GM21515 (cell line): ENCODE data around the gene UCP3.

Experiments used
- ATAC-seq: cut with Tn5 transposase; IDR thresholded peaks from one replicate; pipeline ENCODE4 v1.9.1; 2021; ENCODE audit not compliant: unreplicated experiment

UCP3 gene

DNA sequence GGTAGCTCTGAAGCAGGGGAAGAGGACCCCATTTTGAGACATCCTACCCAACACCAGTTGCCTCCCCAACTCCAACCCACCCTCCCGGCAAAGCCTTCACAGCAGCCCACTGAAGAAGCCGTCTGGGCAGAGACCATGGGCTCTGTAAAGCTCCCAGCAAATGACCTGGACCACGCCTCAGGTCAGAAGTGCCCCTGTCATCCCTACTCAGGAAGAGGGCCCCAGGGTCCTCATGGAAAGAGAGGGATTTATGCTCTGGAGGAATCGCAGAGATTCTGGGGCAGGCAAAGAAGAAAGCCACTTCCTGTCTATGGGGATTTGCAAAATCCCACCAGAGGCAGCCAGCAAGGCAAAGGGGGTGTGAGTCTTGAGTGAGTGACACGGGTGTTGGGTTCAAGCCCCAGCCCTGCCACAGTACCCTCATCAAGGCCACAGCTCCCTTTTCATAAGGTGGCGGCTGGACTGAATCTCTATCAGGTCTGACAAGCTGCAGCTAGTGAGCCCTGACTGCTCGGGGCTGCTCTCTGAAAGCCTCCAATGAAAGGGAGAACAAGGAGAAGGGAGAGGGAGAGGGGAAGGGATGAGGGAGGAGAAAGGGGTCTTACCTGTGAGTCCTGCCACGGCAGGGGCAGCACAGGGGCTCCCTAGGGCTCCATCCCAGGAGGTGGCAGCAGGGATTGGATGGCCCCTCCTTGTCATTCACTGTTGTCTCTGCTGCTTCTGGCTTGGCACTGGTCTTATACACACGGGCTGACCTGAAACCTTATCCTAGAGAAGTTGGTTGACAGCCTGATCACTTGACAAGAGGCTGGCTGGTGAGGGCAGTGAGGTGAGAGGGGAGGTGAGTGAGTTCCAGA, at the start of gene UCP3:
Gene UCP3 (minus strand): TSS at position 713 of the 857 bp plus-strand sequence. CDS start 2,043 bp downstream, outside the sequence.
- ATAC-seq = no peak

GRCh38 chr11:74057249-74058151, 48.6 kb upstream of the UCP3 start:
- no peak for ATAC-seq

- no peak for ATAC-seq
Observed at GRCh38 chr11:74055938-74056337, 47.1 kb upstream of the UCP3 start.

- ATAC-seq = no peak
Observed at GRCh38 chr11:74050465-74050864, 41.6 kb upstream of the UCP3 start.

DNA sequence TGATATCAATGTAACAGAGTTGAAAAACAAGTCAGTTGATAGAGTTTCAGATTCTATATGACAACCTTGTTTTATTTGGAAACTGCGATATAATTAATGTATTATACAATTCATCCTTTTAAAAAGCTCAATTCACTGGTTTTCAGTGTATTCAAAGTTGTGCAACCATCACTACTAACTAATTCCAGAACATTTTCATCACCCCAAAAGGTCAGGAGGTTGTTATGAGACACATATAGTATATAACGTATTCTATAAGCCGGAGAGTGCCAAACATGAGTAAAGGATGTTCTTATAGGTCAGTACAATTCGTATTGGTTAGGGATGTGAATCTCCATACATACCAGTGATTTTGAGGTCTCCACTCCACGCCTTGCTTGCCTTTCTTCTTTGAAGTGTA, 40.1 kb upstream of the UCP3 start:
- no peak for ATAC-seq

DNA sequence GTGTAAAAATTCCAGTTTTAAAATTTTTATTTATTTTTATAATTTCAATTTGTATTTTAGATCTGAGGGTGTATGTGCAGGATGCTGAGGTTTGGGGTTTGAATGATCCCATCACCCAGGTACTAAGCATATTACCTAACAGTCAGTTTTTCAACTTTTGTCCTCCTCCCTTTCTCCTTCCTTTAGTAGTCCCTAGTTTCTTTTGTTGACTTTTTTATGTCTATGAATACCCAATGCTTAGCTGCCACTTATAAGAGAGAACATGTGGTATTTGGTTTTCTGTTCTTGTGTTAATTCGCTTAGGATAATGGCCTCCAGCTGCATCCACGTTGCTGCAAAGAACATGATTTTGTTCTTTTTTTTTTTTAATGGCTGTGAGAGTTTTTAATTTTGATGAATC, 35.7 kb upstream of the UCP3 start:
- no peak for ATAC-seq

DNA sequence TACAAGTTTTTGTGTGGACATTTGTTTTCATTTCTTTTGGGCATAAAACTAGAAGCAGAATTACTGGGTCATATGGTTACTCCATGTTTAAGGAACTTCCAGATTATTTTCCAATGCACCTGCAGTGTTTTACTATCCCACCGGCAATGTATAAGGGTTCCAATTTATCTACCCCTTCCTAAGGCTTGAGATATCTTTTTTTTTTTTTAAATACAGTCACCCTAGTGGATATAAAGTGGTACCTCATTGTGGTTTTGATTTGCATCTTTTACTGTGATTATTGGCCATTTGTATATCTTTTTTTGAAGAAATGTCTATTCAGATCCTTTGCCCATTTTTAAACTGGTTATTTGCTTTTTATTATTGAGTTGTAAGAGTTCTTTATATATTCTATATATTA, 34.6 kb upstream of the UCP3 start:
- ATAC-seq = no peak

DNA sequence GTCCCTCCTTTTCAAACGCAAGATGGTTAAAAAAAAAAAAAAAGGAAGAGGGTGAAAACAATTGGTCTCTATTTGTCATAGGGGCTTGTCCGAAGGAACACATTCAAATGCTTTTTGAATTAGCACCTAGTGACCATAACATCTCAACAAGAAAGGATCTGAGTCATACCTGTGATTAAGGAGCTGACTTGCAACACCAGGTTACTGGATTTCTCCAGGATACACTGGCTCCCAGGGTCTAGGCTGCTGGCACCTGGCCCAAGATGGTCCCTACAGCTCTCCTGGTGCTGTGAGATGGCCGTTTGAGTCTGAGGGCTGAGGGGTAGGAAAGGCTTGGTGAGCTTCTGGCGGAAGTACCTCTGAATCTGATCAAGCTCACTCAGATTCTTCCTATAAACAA, 28.4 kb upstream of the UCP3 start:
- no peak for ATAC-seq

- no peak for ATAC-seq
Observed at GRCh38 chr11:74035264-74035663, 26.4 kb upstream of the UCP3 start.

- ATAC-seq = no peak
Observed at GRCh38 chr11:74033046-74033445, 24.2 kb upstream of the UCP3 start.

DNA sequence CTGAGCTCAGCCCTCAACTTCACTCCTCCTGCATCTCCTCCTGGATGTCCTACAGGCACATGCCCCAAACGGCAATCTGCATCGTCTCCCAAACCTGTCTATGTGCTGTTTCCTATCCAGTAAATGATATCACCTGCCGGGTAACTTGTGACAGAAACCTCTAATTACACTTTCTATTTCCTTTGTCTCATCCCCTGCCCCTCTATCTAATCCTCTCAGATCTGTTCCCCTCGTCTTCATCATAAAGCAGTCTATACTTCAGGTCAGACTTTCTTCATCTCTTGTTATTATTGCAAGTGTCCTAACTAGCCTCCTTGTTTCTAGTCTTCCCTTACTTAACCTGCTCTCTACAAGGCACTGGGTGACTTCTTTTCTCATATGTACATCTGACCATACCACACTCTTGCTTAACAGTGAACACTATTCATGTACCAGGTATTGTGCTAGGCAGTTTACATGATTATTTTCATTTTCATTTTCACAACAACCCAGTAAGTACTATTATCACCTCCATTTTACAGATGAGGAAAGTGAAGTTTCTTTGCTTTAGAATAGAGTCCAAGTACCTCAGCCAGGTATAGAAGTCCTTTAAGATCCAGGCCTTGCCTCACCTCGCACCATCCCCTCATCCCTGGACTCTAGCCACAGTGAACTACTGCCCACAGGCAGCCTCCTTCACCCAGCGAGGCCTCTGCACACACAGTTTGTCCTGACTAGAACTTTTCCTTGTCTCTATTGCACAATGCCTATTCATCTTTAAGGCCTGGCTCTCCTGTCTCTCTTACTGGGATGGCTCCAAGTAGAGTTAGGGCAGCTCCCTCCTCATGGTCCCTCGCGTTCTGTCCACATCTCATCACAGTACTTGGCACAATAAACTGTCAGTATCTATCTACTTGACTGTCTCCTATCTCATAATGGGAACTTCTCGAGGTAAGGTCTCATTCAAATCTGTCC, 22.1 kb upstream of the UCP3 start:
- ATAC-seq = no peak

- no peak for ATAC-seq
Observed at GRCh38 chr11:74025467-74026166, 16.7 kb upstream of the UCP3 start.

DNA sequence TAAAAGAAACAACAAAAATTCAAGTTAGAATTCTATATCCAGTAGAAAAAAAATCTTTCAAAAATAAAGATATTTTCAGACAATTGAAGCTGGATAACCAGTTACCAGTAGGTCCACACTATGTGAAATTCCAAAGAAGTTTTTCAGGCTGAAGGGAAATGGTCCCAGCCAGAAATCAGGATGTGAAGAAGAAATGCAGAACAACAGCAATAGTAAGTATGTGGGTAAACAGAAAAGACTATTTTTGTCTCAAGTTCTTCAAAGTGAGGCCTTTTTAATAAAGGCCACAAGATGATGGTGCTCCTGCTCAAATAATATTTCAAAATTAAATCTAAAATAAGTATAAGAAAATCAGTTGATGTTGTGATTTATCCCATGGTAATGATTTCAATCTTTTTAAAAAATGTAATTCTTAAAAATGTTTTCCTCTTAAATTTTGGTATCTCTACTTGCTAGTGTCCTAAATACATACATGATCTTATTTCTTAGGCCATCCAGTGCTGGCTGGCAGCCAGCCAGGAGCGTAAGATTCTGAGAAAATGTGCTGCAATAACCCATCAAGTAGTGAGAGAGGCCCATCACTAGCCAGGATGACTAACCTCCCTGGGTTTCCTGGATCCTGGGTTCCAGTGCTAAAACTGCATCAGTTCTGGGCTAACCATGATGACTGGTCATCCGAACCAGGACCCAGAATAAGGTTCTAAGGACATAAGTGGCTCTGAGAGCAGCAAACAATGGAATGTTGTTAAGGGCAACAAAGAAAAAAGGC, 15.6 kb upstream of the UCP3 start:
- ATAC-seq = no peak

GRCh38 chr11:74023276-74023675, 14.4 kb upstream of the UCP3 start:
- ATAC-seq = no peak

DNA sequence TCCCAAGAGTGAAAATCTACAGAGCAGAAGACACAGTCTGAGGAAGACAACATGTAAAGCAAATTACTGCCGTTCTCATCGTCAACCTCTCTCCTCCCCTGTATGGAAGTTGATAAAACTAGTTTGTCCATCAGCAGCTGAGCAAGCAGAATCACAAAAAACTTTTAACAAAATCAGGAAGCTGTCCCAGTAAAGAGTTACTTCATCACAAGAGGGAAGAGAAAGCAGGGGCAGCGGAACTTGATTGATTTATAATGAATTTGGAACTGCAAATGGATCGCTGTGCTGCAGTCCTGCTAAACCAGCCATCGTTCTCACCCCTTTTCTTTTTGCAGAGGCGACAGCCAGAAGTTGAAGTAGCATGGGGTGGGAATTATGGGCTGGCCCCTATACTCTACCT, 13.7 kb upstream of the UCP3 start:
- ATAC-seq = no peak

DNA sequence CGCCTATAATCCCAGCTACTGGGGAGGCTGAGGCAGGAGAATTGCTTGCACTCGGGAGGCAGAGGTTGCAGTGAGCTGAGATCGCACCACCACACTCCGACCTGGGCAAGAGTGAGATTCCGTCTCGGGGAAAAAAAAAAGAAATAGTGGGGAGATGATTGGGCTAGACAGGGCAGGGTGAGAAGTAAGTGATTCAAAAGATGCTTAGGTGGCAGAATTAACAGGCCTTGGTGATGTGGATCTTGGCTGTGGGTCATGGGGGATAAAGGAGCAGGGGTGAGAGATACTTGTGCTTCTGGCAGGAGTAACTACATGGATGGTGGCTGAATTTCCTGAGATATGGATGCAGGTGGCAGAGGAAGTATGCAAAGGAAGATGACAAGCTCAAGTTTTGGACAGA, 13.1 kb upstream of the UCP3 start:
- ATAC-seq = no peak

DNA sequence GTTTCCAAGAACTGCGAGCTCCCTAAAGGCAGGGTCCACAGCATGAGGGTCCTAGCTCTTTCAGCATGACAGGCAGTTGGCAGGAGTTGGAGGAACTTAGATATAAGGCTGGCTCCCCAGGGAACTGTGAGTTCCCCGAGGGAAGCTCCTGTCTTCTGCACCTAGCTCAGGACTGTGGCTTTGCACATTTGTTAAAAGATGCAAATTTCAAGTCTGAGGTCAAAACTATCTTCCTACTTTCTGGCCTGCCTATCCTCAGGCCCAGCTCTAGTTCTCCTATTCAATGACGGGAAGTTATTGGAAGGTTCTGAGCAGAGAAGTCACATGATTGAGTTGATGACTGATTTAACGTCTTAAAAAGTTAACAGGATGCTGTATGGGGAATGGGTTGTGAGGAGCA, 11.7 kb upstream of the UCP3 start:
- ATAC-seq = peak; percentile 59

DNA sequence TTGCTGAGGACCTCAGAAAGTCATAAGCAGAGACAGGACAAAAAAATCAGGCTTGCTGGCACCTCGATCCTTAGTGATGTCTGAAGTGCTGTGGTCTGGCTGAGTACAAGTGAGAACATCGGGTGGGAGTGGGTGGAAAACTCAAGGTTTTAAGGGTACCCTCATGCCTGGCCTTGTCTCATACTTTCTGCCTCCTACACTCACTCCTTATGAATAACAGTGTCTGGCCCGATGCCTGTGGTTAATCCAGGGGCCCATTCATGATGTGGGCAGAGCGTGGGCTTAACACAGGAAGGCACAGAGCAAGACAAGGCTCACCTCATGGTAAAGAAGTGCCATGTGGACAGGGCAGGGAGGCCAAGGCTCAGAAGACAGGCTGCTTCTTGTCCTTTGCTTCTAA, 11.0 kb upstream of the UCP3 start:
- no peak for ATAC-seq

DNA sequence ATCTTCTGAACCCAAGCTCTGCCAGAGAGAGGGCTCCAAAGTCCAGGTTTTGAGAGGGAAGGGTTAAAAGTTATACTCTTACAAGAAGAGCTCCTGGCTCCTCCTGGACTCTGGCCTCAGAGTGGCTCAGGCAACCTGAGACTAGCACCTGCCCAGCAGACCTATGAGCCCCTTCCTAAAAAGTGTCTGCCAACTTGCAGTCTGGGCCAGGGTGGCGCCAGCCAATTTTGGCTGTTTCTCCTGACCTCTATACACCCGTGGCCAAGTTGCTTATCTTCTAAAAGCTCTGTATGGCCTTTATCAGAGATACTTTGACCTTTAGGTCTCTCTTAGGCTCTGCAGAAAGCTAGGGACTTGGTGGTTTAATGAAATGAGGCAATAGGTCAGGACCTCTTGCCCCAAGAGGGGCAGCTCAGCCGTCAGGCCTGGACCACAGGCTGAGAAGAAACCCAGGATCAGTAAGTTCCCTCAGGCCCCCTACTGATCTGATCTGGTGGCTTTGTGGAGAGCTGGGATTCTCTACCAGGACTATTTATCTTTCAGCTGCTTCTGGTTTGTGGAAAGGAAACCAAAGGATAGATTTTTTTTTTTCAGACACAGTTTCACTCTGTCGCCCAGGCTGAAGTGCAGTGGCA, 10.3 kb upstream of the UCP3 start:
- ATAC-seq = no peak
